ENCODE measurements around the gene PDX1. TPM values are rescaled to one million over a fixed set of nuclear protein-coding genes. Genes with fewer than 3 reads are reported as not detected.
A peak's percentile ranks its signal among the peaks of the same experiment; 100 is the strongest.

Gene PDX1
- total RNA-seq, 1 donor from 2014 or later, result not detected

- H3K27ac Mint-ChIP-seq, result no peak overlapping the region
- H3K4me1 Mint-ChIP-seq (ENCODE audit: low read depth), result peaks cover 3% of the 10 kb centered on the region
- H3K4me3 Mint-ChIP-seq (ENCODE audit: low read depth), result no peak overlapping the region
- no peak for DNase-seq (ENCODE audit: low spot score)
- no peaks in the 10 kb centered on the region for H3K36me3 Mint-ChIP-seq (ENCODE audit: low read depth)
- H3K9me3 Mint-ChIP-seq, result no peaks in the 10 kb centered on the region
- peaks cover 88% of the 10 kb centered on the region for H3K27me3 Mint-ChIP-seq (ENCODE audit: low read depth)
- intact Hi-C loops (cut with micrococcal nuclease), result loop anchor here (2.0 kb wide), 2 partner anchors 28 to 104 kb away; no protein-coding TSS in a partner anchor
Measured at GRCh38 chr13:27926644-27927434, 7.0 kb downstream of the PDX1 start.

GRCh38 chr13:27927444-27928352 lies 7.9 kb downstream of the PDX1 start:
- no peaks in the 10 kb centered on the region for H3K9me3 Mint-ChIP-seq
- no peak overlapping the region for H3K4me3 Mint-ChIP-seq (ENCODE audit: low read depth)
- no peak for DNase-seq (ENCODE audit: low spot score)
- H3K27ac Mint-ChIP-seq, result no peak overlapping the region
- peaks cover 80% of the 10 kb centered on the region for H3K27me3 Mint-ChIP-seq (ENCODE audit: low read depth)
- H3K4me1 Mint-ChIP-seq (ENCODE audit: low read depth), result peaks cover 3% of the 10 kb centered on the region
- no peaks in the 10 kb centered on the region for H3K36me3 Mint-ChIP-seq (ENCODE audit: low read depth)
- intact Hi-C loops (cut with micrococcal nuclease), result loop anchor here (2.0 kb wide), 2 partner anchors 27 to 105 kb away; no protein-coding TSS in a partner anchor

GRCh38 chr13:27928353-27928804 lies 8.6 kb downstream of the PDX1 start:
- peaks cover 3% of the 10 kb centered on the region for H3K4me1 Mint-ChIP-seq (ENCODE audit: low read depth)
- intact Hi-C loops (cut with micrococcal nuclease), result no loop called here
- H3K4me3 Mint-ChIP-seq (ENCODE audit: low read depth), result no peak overlapping the region
- H3K9me3 Mint-ChIP-seq, result no peaks in the 10 kb centered on the region
- H3K27me3 Mint-ChIP-seq (ENCODE audit: low read depth), result peaks cover 75% of the 10 kb centered on the region
- H3K36me3 Mint-ChIP-seq (ENCODE audit: low read depth), result no peaks in the 10 kb centered on the region
- no peak for DNase-seq (ENCODE audit: low spot score)
- H3K27ac Mint-ChIP-seq, result no peak overlapping the region

- intact Hi-C loops (cut with micrococcal nuclease), result no loop called here
- H3K4me3 Mint-ChIP-seq (ENCODE audit: low read depth), result no peak overlapping the region
- peaks cover 3% of the 10 kb centered on the region for H3K4me1 Mint-ChIP-seq (ENCODE audit: low read depth)
- no peaks in the 10 kb centered on the region for H3K9me3 Mint-ChIP-seq
- H3K27ac Mint-ChIP-seq, result no peak overlapping the region
- peaks cover 71% of the 10 kb centered on the region for H3K27me3 Mint-ChIP-seq (ENCODE audit: low read depth)
- no peaks in the 10 kb centered on the region for H3K36me3 Mint-ChIP-seq (ENCODE audit: low read depth)
- DNase-seq (ENCODE audit: low spot score), result no peak
Measured at GRCh38 chr13:27928805-27929753, 9.3 kb downstream of the PDX1 start.

- intact Hi-C loops (cut with micrococcal nuclease), result no loop called here
- no peaks in the 10 kb centered on the region for H3K9me3 Mint-ChIP-seq
- H3K4me1 Mint-ChIP-seq (ENCODE audit: low read depth), result peaks cover 3% of the 10 kb centered on the region
- H3K4me3 Mint-ChIP-seq (ENCODE audit: low read depth), result no peak overlapping the region
- H3K27me3 Mint-ChIP-seq (ENCODE audit: low read depth), result peaks cover 68% of the 10 kb centered on the region
- no peaks in the 10 kb centered on the region for H3K36me3 Mint-ChIP-seq (ENCODE audit: low read depth)
- no peak for DNase-seq (ENCODE audit: low spot score)
- no peak overlapping the region for H3K27ac Mint-ChIP-seq
Measured at GRCh38 chr13:27929868-27930267, 10.1 kb downstream of the PDX1 start.

GRCh38 chr13:27933118-27933517 lies 13.3 kb downstream of the PDX1 start:
- H3K4me1 Mint-ChIP-seq (ENCODE audit: low read depth), result no peaks in the 10 kb centered on the region
- DNase-seq (ENCODE audit: low spot score), result no peak
- no peak overlapping the region for H3K27ac Mint-ChIP-seq
- intact Hi-C loops (cut with micrococcal nuclease), result no loop called here
- H3K9me3 Mint-ChIP-seq, result no peaks in the 10 kb centered on the region
- no peaks in the 10 kb centered on the region for H3K36me3 Mint-ChIP-seq (ENCODE audit: low read depth)
- H3K27me3 Mint-ChIP-seq (ENCODE audit: low read depth), result peaks cover 36% of the 10 kb centered on the region
- H3K4me3 Mint-ChIP-seq (ENCODE audit: low read depth), result no peak overlapping the region

GRCh38 chr13:27933580-27934328 lies 14.0 kb downstream of the PDX1 start:
- no peaks in the 10 kb centered on the region for H3K36me3 Mint-ChIP-seq (ENCODE audit: low read depth)
- no peak overlapping the region for H3K27ac Mint-ChIP-seq
- no peaks in the 10 kb centered on the region for H3K9me3 Mint-ChIP-seq
- intact Hi-C loops (cut with micrococcal nuclease), result no loop called here
- H3K27me3 Mint-ChIP-seq (ENCODE audit: low read depth), result peaks cover 30% of the 10 kb centered on the region
- no peak overlapping the region for H3K4me3 Mint-ChIP-seq (ENCODE audit: low read depth)
- H3K4me1 Mint-ChIP-seq (ENCODE audit: low read depth), result no peaks in the 10 kb centered on the region
- no peak for DNase-seq (ENCODE audit: low spot score)

GRCh38 chr13:27942972-27943371 lies 23.2 kb downstream of the PDX1 start:
- Mint-ChIP-seq H3K27ac (no peak overlapping the region), H3K27me3 (ENCODE audit: low read depth) (peaks cover 18% of the 10 kb centered on the region), H3K36me3 (ENCODE audit: low read depth) (no peaks in the 10 kb centered on the region), H3K4me3 (ENCODE audit: low read depth) (no peak overlapping the region), H3K9me3 (no peaks in the 10 kb centered on the region), H3K4me1 (ENCODE audit: low read depth) (no peaks in the 10 kb centered on the region)
- DNase-seq (ENCODE audit: low spot score), result no peak
- intact Hi-C loops (cut with micrococcal nuclease), result no loop called here

GRCh38 chr13:27952876-27953675 lies 33.3 kb downstream of the PDX1 start:
- DNase-seq (ENCODE audit: low spot score), result no peak
- Mint-ChIP-seq H3K27me3 (ENCODE audit: low read depth) (peaks cover 55% of the 10 kb centered on the region), H3K27ac (no peak overlapping the region), H3K4me3 (ENCODE audit: low read depth) (peak overlapping the region; percentile 33), H3K9me3 (no peaks in the 10 kb centered on the region), H3K4me1 (ENCODE audit: low read depth) (peaks cover 9% of the 10 kb centered on the region), H3K36me3 (ENCODE audit: low read depth) (no peaks in the 10 kb centered on the region)
- intact Hi-C loops (cut with micrococcal nuclease), result no loop called here

GRCh38 chr13:27953676-27954405 lies 34.0 kb downstream of the PDX1 start:
- Mint-ChIP-seq H3K27ac (no peak overlapping the region), H3K27me3 (ENCODE audit: low read depth) (peaks cover 63% of the 10 kb centered on the region), H3K4me3 (ENCODE audit: low read depth) (peak overlapping the region; percentile 66), H3K4me1 (ENCODE audit: low read depth) (peaks cover 9% of the 10 kb centered on the region), H3K36me3 (ENCODE audit: low read depth) (no peaks in the 10 kb centered on the region), H3K9me3 (no peaks in the 10 kb centered on the region)
- intact Hi-C loops (cut with micrococcal nuclease), result loop anchor here (2.0 kb wide), 2 partner anchors 17 to 27 kb away; no protein-coding TSS in a partner anchor
- DNase-seq (ENCODE audit: low spot score), result peak; percentile 47
